K562 (cell line): ENCODE measurements around the gene WASF1. TPM values are rescaled to one million over a fixed set of nuclear protein-coding genes. Genes with fewer than 3 reads are reported as not detected.

Experiments
- ATAC-seq: fragments of 200-7000 bp; cut with Tn5 transposase; 3 replicates; pipeline ENCODE4 v1.9.1; 2020; ENCODE audit warnings: moderate library complexity
- BruUV-seq: library from RNA; stranded (reverse); fragments of 400-500 nt; replicated peaks from 2 replicates; lab custom pipeline; 2021; lab: Mats Ljungman, UMichigan
- CTCF ChIA-PET: fragments of 300-600 bp; formaldehyde crosslinking; extraction: SDS; loops from one replicate; lab custom pipeline; 2021; ENCODE audit warnings: low intra/inter-chr PET ratio; lab: Yijun Ruan, JAX
- POLR2A ChIA-PET: fragments of 300-600, 350-650 bp; sonication (Branson Sonifier 250); formaldehyde crosslinking; extraction: SDS; loops from one replicate; lab custom pipeline; 2021; ENCODE audit warnings: antibody characterized with exemption, inconsistent platforms; lab: Yijun Ruan, JAX
- DNase-seq, 4 experiments: peaks; one replicate each; pipeline versions ENCODE4 v3.0.0 to v3.0.0-alpha.2; 2011 to 2018; ENCODE audit warnings: low spot score in 3 of 4, mixed read lengths in 3 of 4; ENCODE audit errors: extremely low read depth in 1 of 4
- FAIRE-seq: peaks from 2 replicates; lab custom pipeline; 2011; peaks lifted over from hg19 to GRCh38; lab: Jason Lieb, UNC
- H2AFZ ChIP-seq: 2 replicates; pipeline ENCODE4 v1.6.0; 2011; ENCODE audit warnings: low read depth, low read length, control low read depth, inconsistent platforms
- H3K27ac ChIP-seq: fragments of 200-600 bp; 3 replicates; pipeline ENCODE4 v1.8.0; 2011; ENCODE audit warnings: low read depth, mild to moderate bottlenecking, control low read depth, inconsistent platforms, low read length, moderate library complexity, mixed read lengths; ENCODE audit errors: extremely low read depth
- H3K27me3 ChIP-seq, 2 experiments: fragments of 300-600 bp in 1 of 2; 2 replicates in 1 of 2; 3 replicates in 1 of 2; pipeline versions ENCODE4 v1.6.0 to v1.8.0; 2011; ENCODE audit warnings: inconsistent platforms in 2 of 2, low read length in 2 of 2, mild to moderate bottlenecking in 1 of 2, mixed read lengths in 1 of 2, moderate library complexity in 1 of 2; ENCODE audit not compliant: control insufficient read depth in 2 of 2, insufficient read depth in 2 of 2
- H3K36me3 ChIP-seq: fragments of 300-600 bp; 3 replicates; pipeline ENCODE4 v1.8.0; 2011; ENCODE audit warnings: mild to moderate bottlenecking, low read length, inconsistent platforms; ENCODE audit not compliant: control insufficient read depth, insufficient read depth
- H3K4me1 ChIP-seq, 2 experiments: fragments of 200-600 bp in 1 of 2; replicated peaks in 1 of 2; 2 replicates in 1 of 2; 3 replicates in 1 of 2; pipeline versions ENCODE4 v1.5.1 to v1.8.0; 2011; ENCODE audit warnings: inconsistent platforms in 2 of 2, low read length in 2 of 2, mild to moderate bottlenecking in 1 of 2, mixed read lengths in 1 of 2, moderate library complexity in 1 of 2; ENCODE audit not compliant: control insufficient read depth in 2 of 2, insufficient read depth in 2 of 2
- H3K4me2 ChIP-seq: 2 replicates; pipeline ENCODE4 v1.6.1; 2011; ENCODE audit warnings: low read length, control low read depth, inconsistent platforms, mixed read lengths; ENCODE audit not compliant: insufficient read depth
- H3K4me3 ChIP-seq: fragments of 200-600 bp; sonication (generic), shearing (Covaris generic); 2 replicates; pipeline ENCODE4 v1.5.1; 2016; ENCODE audit warnings: control low read depth, inconsistent platforms
- H3K79me2 ChIP-seq: fragments of 200-600 bp; 3 replicates; pipeline ENCODE4 v1.8.0; 2011; ENCODE audit warnings: low read length, inconsistent platforms; ENCODE audit not compliant: control insufficient read depth, insufficient read depth
- H3K9ac ChIP-seq, 2 experiments: 2 replicates each; pipeline versions ENCODE4 v1.6.0 to v1.6.1; 2011; ENCODE audit warnings: low read depth in 2 of 2, low read length in 2 of 2, control low read depth in 1 of 2, inconsistent platforms in 1 of 2, mild to moderate bottlenecking in 1 of 2, mixed read lengths in 1 of 2; ENCODE audit not compliant: insufficient read depth in 1 of 2
- H3K9me1 ChIP-seq: one replicate; pipeline ENCODE4 v1.6.0; 2011; ENCODE audit warnings: inconsistent platforms, mild to moderate bottlenecking, low read length, moderate library complexity; ENCODE audit not compliant: control insufficient read depth, insufficient read depth
- H3K9me3 ChIP-seq: replicated peaks from 2 replicates; pipeline ENCODE4 v1.5.1; 2011; ENCODE audit warnings: low read depth, low read length, inconsistent platforms; ENCODE audit not compliant: control insufficient read depth, insufficient read depth
- H4K20me1 ChIP-seq: replicated peaks from 2 replicates; pipeline ENCODE4 v1.6.1; 2011; ENCODE audit warnings: low read length, inconsistent platforms, mixed read lengths; ENCODE audit not compliant: control insufficient read depth, insufficient read depth
- BCOR ChIP-seq: fragments of 450-650 bp; IDR thresholded peaks from 2 replicates; pipeline ENCODE4 v1.6.1; 2016
- BHLHE40 ChIP-seq: IDR thresholded peaks from 2 replicates; pipeline ENCODE4 v1.6.1; 2011; ENCODE audit warnings: low read length, improper control_type of control experiment
- BRCA1 ChIP-seq, 2 experiments: fragments of 450-650 bp in 1 of 2; sonication (generic) in 1 of 2; formaldehyde crosslinking in 1 of 2; IDR thresholded peaks; 2 replicates each; pipeline versions ENCODE4 v1.5.0 to v1.6.1; 2017 to 2020; ENCODE audit warnings: mild to moderate bottlenecking in 1 of 2, missing genetic modification reagents in 1 of 2
- CSDE1 ChIP-seq, 2 experiments: fragments of 450-650 bp; IDR thresholded peaks; 2 replicates each; pipeline ENCODE4 v1.6.1; 2016; ENCODE audit warnings: mild to moderate bottlenecking in 1 of 2
- DMBX1 ChIP-seq: fragments of 250-450 bp; sonication (Bioruptor Pico); IDR thresholded peaks from 2 replicates; pipeline ENCODE4 v1.8.0; 2022; ENCODE audit warnings: inconsistent platforms, mild to moderate bottlenecking, moderate library complexity, borderline replicate concordance
- E2F1 ChIP-seq: sonication (generic); formaldehyde crosslinking; IDR thresholded peaks from 2 replicates; pipeline ENCODE4 v1.8.1; 2023; ENCODE audit warnings: mild to moderate bottlenecking, missing genetic modification reagents, moderate library complexity
- FOXJ3 ChIP-seq: sonication (generic); formaldehyde crosslinking; IDR thresholded peaks from 2 replicates; pipeline ENCODE4 v1.4.0; 2020; ENCODE audit warnings: mild to moderate bottlenecking, missing genetic modification reagents
- HDAC8 ChIP-seq: fragments of 450-650 bp; IDR thresholded peaks from 2 replicates; pipeline ENCODE4 v1.6.1; 2016; ENCODE audit warnings: mild to moderate bottlenecking, missing genetic modification characterization, moderate library complexity, missing compliant biosample characterization
- HEY1 ChIP-seq: fragments of 250-450 bp; sonication (Bioruptor Pico); IDR thresholded peaks from 2 replicates; pipeline ENCODE4 v1.5.0; 2020; ENCODE audit warnings: mild to moderate bottlenecking, moderate library complexity, borderline replicate concordance
- HNRNPK ChIP-seq: fragments of 200-400 bp; formaldehyde crosslinking; IDR thresholded peaks from one replicate; pipeline ENCODE4 v1.6.1; 2018; ENCODE audit warnings: mild to moderate bottlenecking, low read depth, low read length; ENCODE audit not compliant: poor library complexity, severe bottlenecking
- MAFF ChIP-seq: IDR thresholded peaks from 2 replicates; pipeline ENCODE4 v1.6.1; 2012; ENCODE audit warnings: low read length, improper control_type of control experiment
- PHB ChIP-seq: fragments of 250-450 bp; sonication (Bioruptor Pico); IDR thresholded peaks from 2 replicates; pipeline ENCODE4 v1.5.0; 2021
- POLR3A ChIP-seq: IDR thresholded peaks from 2 replicates; pipeline ENCODE4 v1.6.1; 2011; ENCODE audit warnings: borderline replicate concordance, mild to moderate bottlenecking, moderate library complexity; ENCODE audit not compliant: insufficient read length, insufficient read depth; ENCODE audit errors: extremely low read depth
- PTTG1 ChIP-seq: fragments of 450-650 bp; IDR thresholded peaks from 2 replicates; pipeline ENCODE4 v1.6.1; 2016; ENCODE audit warnings: low read depth, mild to moderate bottlenecking, missing genetic modification characterization, missing compliant biosample characterization
- RBM25 ChIP-seq: fragments of 200-400 bp; formaldehyde crosslinking; IDR thresholded peaks from 2 replicates; pipeline ENCODE4 v1.6.1; 2018; ENCODE audit warnings: low read length, low read depth, moderate library complexity; ENCODE audit not compliant: severe bottlenecking
- SIX5 ChIP-seq, 2 experiments: IDR thresholded peaks; 2 replicates each; pipeline ENCODE4 v1.6.1; 2011; ENCODE audit warnings: low read length in 2 of 2, borderline replicate concordance in 1 of 2, low read depth in 1 of 2, mild to moderate bottlenecking in 1 of 2, moderate library complexity in 1 of 2; ENCODE audit not compliant: insufficient read depth in 1 of 2
- ZFP36 ChIP-seq: fragments of 150-350 bp; IDR thresholded peaks from 2 replicates; pipeline ENCODE4 v1.6.1; 2018; ENCODE audit warnings: low read length, low read depth; ENCODE audit not compliant: partially characterized antibody
- ZNF354B ChIP-seq: fragments of 250-450 bp; sonication (Bioruptor Pico); IDR thresholded peaks from 2 replicates; pipeline ENCODE4 v1.4.0; 2020
- ZNF668 ChIP-seq: fragments of 250-450 bp; sonication (Bioruptor Pico); IDR thresholded peaks from 2 replicates; pipeline ENCODE4 v1.8.0; 2022; ENCODE audit warnings: mild to moderate bottlenecking, inconsistent platforms
- WGBS: fragments of 100-300 bp; shearing (Covaris generic); methylation state at CpG from one replicate; pipeline ENCODE4 v1.1.6; 2016; ENCODE audit warnings: low coverage, mixed read lengths; ENCODE audit not compliant: insufficient coverage; ENCODE audit errors: missing lambda C conversion rate; 5-methylcytosine and 5-hydroxymethylcytosine counted together
- in situ Hi-C: fragments of 300-500 bp; cut with MboI; formaldehyde crosslinking; loops from 4 replicates; pipeline ENCODE4 v1.15.0; 2018; ENCODE audit warnings: inconsistent platforms, mixed read lengths
- intact Hi-C: fragments of 100-400 bp; cut with micrococcal nuclease; formaldehyde crosslinking; loops from 2 replicates; pipeline ENCODE4 v1.14.2; 2022
- polyA plus RNA-seq, 8 experiments: library from polyadenylated mRNA; depleted of rRNA in 4 of 8; stranded (reverse) in 5 of 8; unstranded in 3 of 8; fragments of >200 nt; fragmentation: Nextera tagmentation in 2 of 8; fragmentation: Illumina TruSeq in 1 of 8; extraction: Ambion mirVana in 2 of 8; extraction: Trizol in 1 of 8; gene quantifications; 2 replicates each; pipeline versions ENCODE4 v1.2.1 to v1.2.3, GENCODE V29; 2011 to 2014; ENCODE audit warnings: inconsistent platforms in 1 of 8, missing spikeins in 1 of 8
- total RNA-seq, 7 experiments: library from RNA; depleted of rRNA in 6 of 7; stranded (reverse); fragments of >200 nt in 6 of 7; fragmentation: Illumina TruSeq in 2 of 7; extraction: Trizol in 2 of 7; gene quantifications; 2 replicates each; pipeline versions ENCODE4 v1.2.1 to v1.2.3, GENCODE V29; 2011 to 2021; ENCODE audit warnings: low replicate concordance in 1 of 7

Gene WASF1
- total and polyA plus RNA-seq, 9 of the 15 experiments (the other 6 are each of a cell fraction or from before 2014, with no cell fraction given): 2.1 to 18.2 (median 7.4) TPM

DNA sequence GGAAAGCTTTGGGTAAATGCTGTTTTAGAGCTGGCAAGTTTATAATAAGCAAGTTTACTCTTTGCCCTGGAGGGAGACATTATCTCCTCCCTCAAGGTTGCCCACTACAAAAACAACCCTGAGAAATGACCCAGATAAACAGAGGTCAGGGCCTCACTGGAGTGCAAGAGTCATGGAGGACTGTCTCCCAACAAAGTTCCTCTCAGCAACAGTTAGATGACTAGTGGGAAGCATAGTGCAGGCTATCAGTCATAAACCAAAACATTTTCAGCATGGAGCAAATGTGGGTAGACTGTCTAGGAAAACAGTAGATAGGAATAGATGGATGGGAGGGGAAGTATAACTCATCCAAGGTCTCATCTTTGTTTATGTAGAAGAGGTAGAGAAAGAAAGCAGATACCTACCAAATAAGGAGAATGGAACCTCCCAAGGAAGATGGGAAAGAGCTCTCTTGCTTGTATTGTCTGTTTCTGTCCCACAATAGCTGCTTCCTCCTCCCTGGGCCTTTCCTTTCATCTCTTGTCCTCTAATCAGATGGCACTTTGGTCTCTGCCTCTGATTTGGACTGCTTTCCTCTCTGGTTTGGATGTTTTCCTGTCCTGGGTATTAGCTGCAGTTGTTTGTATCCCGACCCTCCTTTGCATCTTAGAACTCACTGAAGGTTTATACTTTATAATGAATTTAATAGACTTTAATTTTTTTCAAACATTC lies 95.4 kb downstream of the WASF1 start:
- POLR2A ChIA-PET: interaction anchor here (1.2 kb wide), 1 partner anchor 213 kb away, joined by 3 read pairs; no protein-coding TSS in a partner anchor
- no peaks in the 10 kb centered on the region for H3K79me2 ChIP-seq
- DNase-seq (no peak), FAIRE-seq (no peak), ATAC-seq (no peak)
- H3K27ac ChIP-seq: no peak overlapping the region
- no peak overlapping the region for H2AFZ ChIP-seq
- no peaks in the 10 kb centered on the region for H3K9me1 ChIP-seq
- WGBS: 0% methylated on average over 1 of the region's 1 CpG
- no peaks in the 10 kb centered on the region for H3K4me1 ChIP-seq
- H3K4me2 ChIP-seq: no peak overlapping the region
- BruUV-seq: no TSS peak
- CTCF ChIA-PET: no interaction called here
- no peaks in the 10 kb centered on the region for H3K36me3 ChIP-seq
- H3K27me3 ChIP-seq: 0 out of 5 replicates have a peak, but pooled peaks cover 0 to 4% of the 10 kb centered on the region in 2 experiments
- no peaks in the 10 kb centered on the region for H4K20me1 ChIP-seq
- no peak overlapping the region for H3K4me3 ChIP-seq
- no peaks in the 10 kb centered on the region for H3K9me3 ChIP-seq
- intact Hi-C loops: no loop called here
- H3K9ac ChIP-seq: no peak overlapping the region
- in situ Hi-C loops: no loop called here
- no peak for TF ChIP-seq BHLHE40
- no peak for TF ChIP-seq HEY1 (CRISPR knock-in tag)
- no peak for TF ChIP-seq ZNF354B
- no peak for TF ChIP-seq MAFF
- no peak for TF ChIP-seq E2F1 (CRISPR knock-in tag)
- no peak for TF ChIP-seq BRCA1 (IDR thresholded peaks at IDR 0.05)
- no peak for TF ChIP-seq BRCA1 (CRISPR knock-in tag; IDR thresholded peaks at IDR 0.05)
- TF ChIP-seq FOXJ3 (CRISPR knock-in tag): no peak
- no peak for TF ChIP-seq HNRNPK
- TF ChIP-seq RBM25: no peak
- no peak for TF ChIP-seq CSDE1 (IDR thresholded peaks at IDR 0.05)
- no peak for TF ChIP-seq SIX5 (IDR thresholded peaks at IDR 0.05; ENCODE audit: borderline replicate concordance in 1 of 2, insufficient read depth in 1 of 2, low read depth in 1 of 2, low read length in 2 of 2)
- no peak for TF ChIP-seq ZFP36
- TF ChIP-seq POLR3A: no peak
- no peak for TF ChIP-seq HDAC8
- TF ChIP-seq PTTG1 (tag): no peak
- no peak for TF ChIP-seq BCOR
- no peak for TF ChIP-seq DMBX1 (CRISPR knock-in tag)
- TF ChIP-seq ZNF668: no peak
- TF ChIP-seq PHB (CRISPR knock-in tag): no peak
